Esophagus mucosa (tissue), 1 donor: Measurements from ENCODE around the gene NLRC5. TPM values are rescaled to one million over a fixed set of nuclear protein-coding genes. Genes with fewer than 3 reads are reported as not detected.
"Not testable (repeated sequence)": the region's sequence is repeated elsewhere in the genome, so short reads cannot be mapped to it uniquely, and the experiment has no call there.

ENCODE experiments used
- ATAC-seq: fragments of 200-7000 bp; cut with Tn5 transposase; one replicate; pipeline ENCODE4 v1.9.1; 2020
- total RNA-seq: library from RNA; stranded (reverse); gene quantifications from one replicate; pipeline ENCODE4 v1.2.4, GENCODE V29; 2023
- donor health status: DM: yes; HTN: yes; CAD: no.

The NLRC5 gene
- total RNA-seq, 1 donor from 2014 or later, result 13.0 TPM

GRCh38 chr16:56984639-56985038, 4.7 kb upstream of the NLRC5 start:
- ATAC-seq, result no peak

- peak; percentile 67 for ATAC-seq
Observed at GRCh38 chr16:56985288-56985961, 3.9 kb upstream of the NLRC5 start.

- ATAC-seq, result no peak
Observed at GRCh38 chr16:56985962-56986360, 3.4 kb upstream of the NLRC5 start.

- ATAC-seq, result no peak
Observed at GRCh38 chr16:56986361-56986760, 3.0 kb upstream of the NLRC5 start.

GRCh38 chr16:56986908-56987307, 2.4 kb upstream of the NLRC5 start:
- not testable (repeated sequence) for ATAC-seq

- no peak for ATAC-seq
Observed at GRCh38 chr16:56987692-56988091, 1.7 kb upstream of the NLRC5 start.

GRCh38 chr16:56988161-56988947, 1.0 kb upstream of the NLRC5 start:
- no peak for ATAC-seq

GRCh38 chr16:56989988-56990387, 631 bp downstream of the NLRC5 start:
- no peak for ATAC-seq

- ATAC-seq, result no peak
Observed at GRCh38 chr16:56990407-56991286, 1.3 kb downstream of the NLRC5 start.

- not testable (repeated sequence) for ATAC-seq
Observed at GRCh38 chr16:56992431-56992830, 3.1 kb downstream of the NLRC5 start.

GRCh38 chr16:56993204-56993603, 3.8 kb downstream of the NLRC5 start:
- ATAC-seq, result no peak

GRCh38 chr16:56994311-56994710, 5.0 kb downstream of the NLRC5 start:
- no peak for ATAC-seq

- ATAC-seq, result no peak
Observed at GRCh38 chr16:56995136-56995805, 5.9 kb downstream of the NLRC5 start.

GRCh38 chr16:56997264-56997663, 7.9 kb downstream of the NLRC5 start:
- ATAC-seq, result no peak

- no peak for ATAC-seq
Observed at GRCh38 chr16:56997931-56998330, 8.6 kb downstream of the NLRC5 start.

GRCh38 chr16:56998352-56998751, 9.0 kb downstream of the NLRC5 start:
- no peak for ATAC-seq

GRCh38 chr16:56998861-56999260, 9.5 kb downstream of the NLRC5 start:
- no peak for ATAC-seq

- no peak for ATAC-seq
Observed at GRCh38 chr16:56999409-57000270, 10.3 kb downstream of the NLRC5 start.

GRCh38 chr16:57000271-57001025, 11.1 kb downstream of the NLRC5 start:
- peak; percentile 84 for ATAC-seq

- ATAC-seq, result no peak
Observed at GRCh38 chr16:57001026-57001679, 11.8 kb downstream of the NLRC5 start.
